Measurements from ENCODE around the gene ERLEC1. TPM values are rescaled to one million over a fixed set of nuclear protein-coding genes. Genes with fewer than 3 reads are reported as not detected.
A peak's percentile ranks its signal among the peaks of the same experiment; 100 is the strongest.
"Not testable (repeated sequence)": the region's sequence is repeated elsewhere in the genome, so short reads cannot be mapped to it uniquely, and the experiment has no call there.

ERLEC1 gene, protein sequence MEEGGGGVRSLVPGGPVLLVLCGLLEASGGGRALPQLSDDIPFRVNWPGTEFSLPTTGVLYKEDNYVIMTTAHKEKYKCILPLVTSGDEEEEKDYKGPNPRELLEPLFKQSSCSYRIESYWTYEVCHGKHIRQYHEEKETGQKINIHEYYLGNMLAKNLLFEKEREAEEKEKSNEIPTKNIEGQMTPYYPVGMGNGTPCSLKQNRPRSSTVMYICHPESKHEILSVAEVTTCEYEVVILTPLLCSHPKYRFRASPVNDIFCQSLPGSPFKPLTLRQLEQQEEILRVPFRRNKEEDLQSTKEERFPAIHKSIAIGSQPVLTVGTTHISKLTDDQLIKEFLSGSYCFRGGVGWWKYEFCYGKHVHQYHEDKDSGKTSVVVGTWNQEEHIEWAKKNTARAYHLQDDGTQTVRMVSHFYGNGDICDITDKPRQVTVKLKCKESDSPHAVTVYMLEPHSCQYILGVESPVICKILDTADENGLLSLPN
- total RNA-seq, result 57.4 and 89.5 TPM in 2 replicates

DNA sequence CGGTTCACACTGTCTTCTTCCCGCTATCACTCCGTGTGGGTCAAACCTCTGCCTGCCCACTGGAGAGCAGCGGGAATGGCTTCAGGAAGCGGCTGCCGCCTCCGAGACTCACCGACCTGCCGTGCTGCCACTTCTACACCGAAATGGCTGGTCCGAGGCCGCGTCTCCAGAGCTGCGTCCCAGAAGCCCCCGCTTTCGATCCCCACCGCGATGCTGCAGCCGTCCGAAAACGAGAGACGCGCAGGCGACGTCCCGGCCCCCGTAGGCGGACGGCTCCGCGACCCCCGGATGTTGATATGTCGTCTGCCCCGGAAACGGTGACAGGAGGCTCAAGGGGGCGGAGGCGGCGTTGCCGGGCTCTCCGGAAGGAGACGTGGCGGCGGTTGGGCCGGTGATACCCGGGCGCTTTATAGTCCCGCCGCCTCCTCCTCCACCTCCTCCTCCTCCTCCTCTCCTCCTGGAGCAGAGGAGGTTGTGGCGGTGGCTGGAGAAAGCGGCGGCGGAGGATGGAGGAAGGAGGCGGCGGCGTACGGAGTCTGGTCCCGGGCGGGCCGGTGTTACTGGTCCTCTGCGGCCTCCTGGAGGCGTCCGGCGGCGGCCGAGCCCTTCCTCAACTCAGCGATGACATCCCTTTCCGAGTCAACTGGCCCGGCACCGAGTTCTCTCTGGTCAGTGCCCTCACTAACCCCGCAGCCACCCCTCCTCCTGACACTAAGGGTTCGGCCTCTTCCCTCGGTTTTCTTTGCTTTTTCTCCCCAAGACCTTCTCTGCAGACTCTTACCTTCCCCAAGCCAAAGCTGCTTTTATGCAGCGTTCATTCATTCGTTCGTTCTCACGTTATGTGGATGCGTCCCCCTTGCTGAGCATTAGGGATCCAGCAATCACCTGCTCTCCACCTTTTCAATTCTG lies at the start of gene ERLEC1, which contains the start of gene ASB3:
Gene ERLEC1, plus strand, starts transcription at position 340 of the 909 bp plus-strand sequence. Its CDS starts 167 bp downstream, at position 507.
Gene ASB3, minus strand, starts transcription at position 249 of the 909 bp plus-strand sequence. CDS start 21,381 bp downstream, outside the sequence.
- DNase-seq (ENCODE audit: extremely low read depth, low read depth, low spot score), result no peak

DNA sequence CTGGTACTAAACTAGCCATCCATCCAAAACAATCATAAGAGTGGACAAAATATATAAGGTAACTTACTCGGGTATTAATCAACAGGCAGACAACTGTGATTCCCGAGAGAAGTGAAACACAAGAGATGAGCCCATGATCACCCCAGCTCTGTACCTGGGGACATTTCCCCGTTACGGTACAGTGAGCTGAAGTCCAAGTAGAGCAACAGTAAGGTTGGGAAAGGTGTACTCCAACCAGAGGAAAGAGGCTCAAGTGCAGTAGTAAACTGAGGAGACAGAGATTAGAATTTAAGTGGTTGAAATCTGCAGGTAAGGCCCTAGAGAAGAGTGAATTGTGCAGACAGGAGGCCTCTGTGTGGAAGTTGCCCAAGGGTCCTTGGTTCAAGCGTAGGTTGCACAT lies 49.8 kb upstream of the ERLEC1 start:
- DNase-seq (ENCODE audit: extremely low read depth, low read depth, low spot score), result no peak

DNA sequence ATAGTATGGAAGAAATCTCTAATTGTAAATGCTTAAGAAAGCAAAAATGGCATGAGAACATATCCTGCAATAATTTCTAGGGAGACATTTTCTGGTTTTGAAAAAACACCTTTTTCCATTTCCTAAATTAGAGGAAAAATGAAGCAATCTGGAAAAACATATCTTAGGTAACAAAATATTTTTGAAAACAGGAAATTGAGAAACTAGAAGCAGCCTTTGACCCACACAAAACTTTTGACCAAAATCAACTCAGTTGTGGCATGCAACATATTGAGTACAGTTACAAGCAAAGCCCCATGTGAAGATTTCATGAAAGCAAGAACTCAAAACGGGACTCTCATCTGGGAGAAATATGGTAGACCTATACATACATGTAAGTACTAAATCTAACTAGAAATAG lies 47.8 kb upstream of the ERLEC1 start:
- no peak for DNase-seq (ENCODE audit: extremely low read depth, low read depth, low spot score)

DNA sequence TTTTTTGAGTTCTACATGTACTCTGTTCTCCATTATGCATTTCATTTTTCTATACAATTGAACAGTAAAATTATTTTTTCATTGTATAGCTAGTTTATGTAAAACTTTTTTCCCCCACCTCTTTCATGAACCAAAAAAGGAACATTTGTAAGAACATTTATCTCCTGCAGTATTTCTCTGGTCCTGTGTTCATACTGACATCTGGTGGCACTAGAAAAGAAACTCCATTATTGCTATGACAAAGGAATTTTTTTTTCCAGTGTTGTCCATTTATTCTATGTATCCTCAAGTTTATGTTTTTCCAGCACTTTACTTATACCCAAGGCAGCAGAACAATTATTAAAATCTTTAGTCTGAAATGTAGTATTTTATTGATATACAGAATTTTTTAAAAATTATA lies 46.7 kb upstream of the ERLEC1 start:
- DNase-seq (ENCODE audit: extremely low read depth, low read depth, low spot score), result no peak

DNA sequence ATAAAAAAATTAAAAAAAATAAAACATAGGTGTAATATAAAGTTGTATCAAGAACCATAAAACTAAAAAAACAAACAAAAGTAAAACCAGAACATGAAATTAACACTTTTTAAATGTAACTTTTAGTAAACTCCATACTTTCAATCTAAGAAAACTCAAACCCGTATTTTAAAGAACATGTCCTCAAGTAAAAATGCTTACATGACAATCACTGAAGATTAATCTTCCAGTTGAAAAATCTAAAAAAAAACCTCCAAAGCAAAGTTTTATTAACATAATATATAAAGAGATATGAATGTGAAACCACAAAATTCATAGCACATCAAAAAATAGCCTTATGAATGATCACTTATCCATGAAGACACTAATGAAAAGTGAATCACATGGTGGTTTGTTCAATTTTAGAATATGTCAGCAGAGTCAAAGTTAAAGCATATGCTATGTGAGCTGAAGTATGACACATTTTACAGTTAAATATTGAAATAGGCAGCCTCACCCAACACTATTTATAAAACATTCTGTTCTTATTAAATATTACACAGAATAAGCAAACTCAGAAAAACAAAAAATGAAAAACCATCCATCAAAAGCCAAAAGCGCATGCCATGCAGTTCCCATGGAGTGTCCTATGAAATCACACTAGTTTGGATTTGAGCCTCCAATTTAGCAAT lies 42.3 kb upstream of the ERLEC1 start:
- DNase-seq (ENCODE audit: extremely low read depth, low read depth, low spot score), result no peak

DNA sequence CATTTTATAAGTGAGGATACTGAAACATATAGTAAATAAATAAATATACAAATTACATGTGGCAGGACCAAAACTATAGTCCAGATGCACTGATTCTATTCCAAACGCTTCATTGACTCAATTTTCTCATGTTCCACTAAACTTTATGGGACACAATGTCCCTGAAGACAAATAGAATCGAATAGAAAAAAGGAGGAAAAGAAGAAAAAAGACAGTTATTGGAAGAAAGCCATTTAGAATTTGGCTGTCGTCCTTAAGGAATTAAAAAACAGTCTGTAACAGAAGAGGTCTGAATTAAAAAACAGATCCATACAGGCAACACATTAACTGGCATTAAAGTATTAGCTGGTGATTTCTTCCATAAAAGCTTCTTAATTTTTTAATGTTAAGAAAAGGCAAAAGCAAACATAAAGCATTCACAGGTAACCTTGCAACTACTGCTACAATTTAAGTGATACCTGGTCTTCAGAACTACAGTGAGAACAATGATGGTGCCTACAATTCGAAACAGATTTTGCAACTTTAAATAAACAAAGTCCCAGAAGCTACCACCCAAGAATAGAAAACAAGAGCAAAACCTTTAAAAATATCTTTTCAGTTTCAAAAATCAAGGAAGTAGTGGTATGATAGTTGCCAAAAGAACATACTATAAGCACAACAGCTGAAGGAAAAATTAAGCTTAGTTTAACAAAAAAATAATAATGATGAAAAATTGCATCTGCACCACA lies 36.6 kb upstream of the ERLEC1 start:
- DNase-seq (ENCODE audit: extremely low read depth, low read depth, low spot score), result no peak

DNA sequence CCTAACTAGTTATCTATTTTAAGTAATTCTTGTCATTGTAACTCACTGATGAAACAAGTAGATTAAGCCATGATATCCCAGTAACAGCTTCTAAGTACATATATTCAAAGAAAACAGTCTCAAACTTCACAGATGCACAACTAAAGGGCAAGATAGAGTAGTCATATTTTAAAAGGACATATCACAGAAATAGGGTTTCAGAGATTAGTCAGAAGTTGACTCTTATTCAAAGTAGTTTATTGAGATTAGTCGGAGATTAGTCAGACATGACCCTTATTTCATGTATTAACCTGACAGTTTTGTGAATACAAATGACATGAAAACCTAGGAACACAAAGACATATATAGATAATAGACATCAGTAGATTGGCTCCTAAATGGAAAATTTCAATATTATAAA lies 35.1 kb upstream of the ERLEC1 start:
- DNase-seq (ENCODE audit: extremely low read depth, low read depth, low spot score), result no peak

DNA sequence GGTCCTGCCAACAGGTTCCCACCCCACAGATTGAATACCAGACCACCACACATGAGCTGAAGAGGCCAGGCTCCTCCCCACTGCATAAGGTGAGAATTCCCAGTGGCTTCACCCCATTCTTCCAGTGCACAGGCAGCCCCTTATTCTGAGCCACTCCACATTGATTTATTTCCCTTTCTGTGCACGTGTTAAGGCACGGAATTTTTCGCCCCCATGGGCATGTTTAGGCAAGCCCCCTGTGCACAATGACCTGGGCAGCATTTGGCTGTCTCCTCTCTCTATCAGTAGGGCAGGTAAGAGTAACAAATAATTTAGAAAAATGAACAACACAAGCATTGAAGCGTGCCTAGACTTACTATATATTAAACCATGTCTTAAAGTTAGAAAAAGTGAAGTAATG lies 34.5 kb upstream of the ERLEC1 start:
- DNase-seq (ENCODE audit: extremely low read depth, low read depth, low spot score), result no peak

DNA sequence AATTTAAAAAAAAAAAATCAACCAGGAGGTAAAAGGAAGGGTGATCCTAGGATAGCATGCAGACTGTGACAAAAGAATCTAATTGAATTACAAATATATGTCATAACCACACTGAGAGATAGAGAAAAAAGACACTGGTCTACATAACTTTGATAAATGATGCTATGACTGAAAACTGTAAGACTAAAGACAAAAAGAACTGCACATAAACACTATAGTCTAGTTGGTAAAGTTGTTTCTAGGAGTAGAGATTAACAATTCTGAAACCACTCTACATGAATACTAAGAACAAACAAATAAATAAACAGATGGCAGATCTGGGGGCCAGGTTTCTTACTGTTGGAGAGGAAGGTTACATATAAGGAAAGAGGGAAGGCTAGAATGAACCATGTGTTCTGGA lies 33.8 kb upstream of the ERLEC1 start:
- no peak for DNase-seq (ENCODE audit: extremely low read depth, low read depth, low spot score)

DNA sequence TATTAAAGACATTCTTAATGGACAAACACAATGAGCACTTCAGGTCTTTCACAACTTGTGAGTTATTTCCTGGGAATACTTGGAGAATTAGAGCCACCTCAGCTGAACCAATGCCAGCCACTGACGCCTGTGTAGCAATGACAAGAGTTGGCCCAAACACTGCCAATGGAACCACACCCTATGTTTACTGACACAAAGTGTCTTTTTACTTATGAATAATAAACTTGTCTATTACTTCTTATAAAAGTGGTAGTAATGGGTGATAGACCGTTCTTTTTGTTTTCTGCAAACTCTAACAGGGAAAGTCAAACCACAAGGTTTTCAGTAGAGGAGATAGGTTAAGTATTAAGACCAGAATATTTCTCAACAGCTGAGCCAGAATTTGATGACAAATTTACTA lies 31.7 kb upstream of the ERLEC1 start:
- DNase-seq (ENCODE audit: extremely low read depth, low read depth, low spot score), result no peak

DNA sequence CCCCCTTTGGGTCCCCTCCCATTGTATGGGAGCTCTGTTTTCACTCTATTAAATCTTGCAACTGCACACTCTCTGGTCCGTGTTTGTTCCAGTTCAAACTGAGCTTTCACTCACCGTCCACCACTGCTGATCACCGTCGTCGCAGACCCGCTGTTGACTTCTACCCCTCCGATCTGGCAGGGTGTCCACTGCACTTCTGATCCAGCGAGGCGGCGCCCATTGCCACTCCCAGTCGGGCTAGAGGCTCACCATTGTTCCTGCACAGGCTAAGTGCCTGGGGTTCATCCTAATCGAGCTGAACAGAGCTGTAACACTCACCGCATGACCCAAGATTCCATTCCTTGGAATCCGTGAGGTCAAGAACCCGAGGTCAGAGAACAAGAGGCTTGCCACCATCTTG lies 30.2 kb upstream of the ERLEC1 start:
- no peak for DNase-seq (ENCODE audit: extremely low read depth, low read depth, low spot score)

DNA sequence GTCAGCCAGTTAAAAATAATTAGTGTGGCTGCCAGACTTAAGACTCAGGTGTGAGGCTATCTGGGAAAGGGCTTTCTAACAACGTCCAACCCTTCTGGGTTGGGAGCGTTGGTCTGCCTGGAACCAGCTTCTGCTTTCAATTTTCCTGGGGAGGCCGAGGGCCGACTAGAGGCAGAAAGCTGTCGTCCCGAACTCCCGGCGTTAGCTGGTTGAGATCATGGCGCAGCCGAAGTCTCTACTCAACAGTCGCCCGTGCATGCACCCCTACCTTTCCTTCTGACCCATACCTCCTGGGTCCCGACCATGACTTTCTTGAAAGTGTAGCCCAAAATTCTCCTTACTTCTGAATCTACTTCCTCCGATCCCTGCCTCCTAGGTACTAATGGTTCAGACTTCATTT lies 29.6 kb upstream of the ERLEC1 start:
- not testable (repeated sequence) for DNase-seq (ENCODE audit: extremely low read depth, low read depth, low spot score)

DNA sequence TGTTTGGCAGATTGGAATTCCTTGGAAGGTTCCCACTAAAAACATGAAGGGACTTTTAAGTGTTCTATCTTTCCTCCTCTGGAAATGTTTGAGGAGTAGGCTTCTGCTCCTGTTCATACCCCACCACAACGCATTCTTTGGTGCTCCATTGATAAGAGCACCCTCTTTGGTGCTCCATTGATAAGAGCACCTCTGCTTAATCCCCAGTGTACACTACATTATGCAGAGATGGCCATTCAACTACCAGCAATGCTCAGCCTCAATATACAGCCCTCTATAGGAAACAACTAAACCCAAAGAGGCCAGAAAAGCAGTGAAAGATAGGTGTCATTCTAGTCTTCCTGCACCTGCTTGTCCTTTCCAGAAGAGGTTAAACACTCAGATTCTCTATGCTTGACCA lies 21.1 kb upstream of the ERLEC1 start:
- no peak for DNase-seq (ENCODE audit: extremely low read depth, low read depth, low spot score)

DNA sequence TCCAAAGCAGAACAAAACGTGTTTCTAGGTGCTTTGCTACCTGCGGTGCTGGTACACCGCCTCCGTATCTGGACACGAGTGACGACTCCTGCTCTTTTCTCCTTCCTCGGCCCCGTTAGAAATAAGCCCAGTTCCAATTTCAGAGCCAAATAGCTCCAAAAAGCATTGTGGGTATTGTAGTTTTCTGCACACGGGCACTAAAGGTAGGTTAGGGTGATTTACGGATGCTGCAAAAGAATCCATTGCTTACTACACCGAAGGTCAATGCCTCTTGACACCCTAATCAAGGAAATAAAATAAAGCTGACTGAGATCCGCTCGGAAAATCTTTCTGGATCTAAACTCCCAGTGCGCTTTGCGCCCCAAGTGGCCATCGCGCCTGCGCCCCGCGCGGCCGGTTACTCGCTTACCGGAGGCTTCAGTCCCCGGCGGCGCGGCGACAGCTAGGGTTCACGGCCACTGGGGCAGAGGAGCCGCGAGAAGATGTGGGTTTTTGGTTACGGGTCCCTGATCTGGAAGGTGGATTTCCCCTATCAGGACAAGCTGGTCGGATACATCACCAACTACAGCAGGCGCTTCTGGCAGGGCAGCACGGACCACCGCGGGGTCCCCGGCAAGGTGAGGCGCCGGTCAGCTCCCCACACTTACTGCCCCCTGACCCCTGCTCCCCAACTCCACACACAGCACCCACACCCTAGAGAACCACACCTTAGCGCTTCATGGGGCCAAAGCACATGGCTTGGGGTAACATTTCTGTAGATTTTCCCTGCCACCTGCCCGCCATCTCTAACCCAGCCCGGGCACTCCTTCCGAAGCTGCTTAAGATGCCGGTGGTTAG lies 19.2 kb upstream of the ERLEC1 start, which contains the start of gene CHAC2:
Gene CHAC2, plus strand, starts transcription at position 400 of the 837 bp plus-strand sequence. Its CDS starts 83 bp downstream, at position 483.
- peak; percentile 74 for DNase-seq (ENCODE audit: extremely low read depth, low read depth, low spot score)

DNA sequence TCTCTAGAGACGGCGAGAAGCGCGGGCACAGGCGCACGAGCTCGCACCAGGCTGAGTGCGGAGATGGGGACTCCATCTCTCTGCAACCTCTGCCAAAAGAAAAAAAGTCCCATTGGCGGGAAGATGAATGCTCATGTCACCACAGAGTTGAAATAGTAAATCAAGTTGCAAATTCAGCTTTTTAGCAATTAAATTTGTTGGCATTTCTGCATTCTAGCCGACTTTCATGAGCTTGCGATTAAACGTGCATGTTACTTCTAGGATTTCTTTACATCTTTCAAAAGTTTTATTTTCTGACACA lies 18.7 kb upstream of the ERLEC1 start:
- no peak for DNase-seq (ENCODE audit: extremely low read depth, low read depth, low spot score)

DNA sequence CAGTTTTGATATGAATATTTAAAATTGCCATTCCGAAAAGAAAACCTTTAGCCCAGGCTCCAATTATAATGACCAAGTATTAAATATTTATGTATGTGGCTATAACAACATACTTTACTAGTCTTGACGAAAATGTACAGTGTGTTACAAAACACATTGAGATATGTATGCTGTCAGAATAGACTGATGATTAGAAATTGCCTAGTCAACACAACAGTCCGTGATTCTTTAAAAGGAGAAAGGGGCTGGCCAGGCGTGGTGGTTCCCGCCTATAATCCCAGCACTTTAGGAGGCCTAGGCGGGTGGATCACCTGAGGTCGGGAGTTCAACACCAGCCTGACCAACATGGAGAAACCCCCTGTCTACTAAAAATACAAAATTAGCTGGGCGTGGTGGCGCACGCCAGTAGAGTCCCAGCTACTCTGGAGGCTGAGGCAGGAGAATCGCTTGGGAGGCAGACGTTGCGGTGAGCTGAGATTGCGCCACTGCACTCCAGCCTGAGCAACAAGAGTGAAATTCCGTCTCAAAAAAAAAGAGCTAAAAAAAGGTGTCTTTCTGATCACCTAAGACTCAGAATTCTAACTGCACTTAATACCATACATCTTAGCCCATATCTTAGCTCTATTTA lies 17.4 kb upstream of the ERLEC1 start:
- no peak for DNase-seq (ENCODE audit: extremely low read depth, low read depth, low spot score)

DNA sequence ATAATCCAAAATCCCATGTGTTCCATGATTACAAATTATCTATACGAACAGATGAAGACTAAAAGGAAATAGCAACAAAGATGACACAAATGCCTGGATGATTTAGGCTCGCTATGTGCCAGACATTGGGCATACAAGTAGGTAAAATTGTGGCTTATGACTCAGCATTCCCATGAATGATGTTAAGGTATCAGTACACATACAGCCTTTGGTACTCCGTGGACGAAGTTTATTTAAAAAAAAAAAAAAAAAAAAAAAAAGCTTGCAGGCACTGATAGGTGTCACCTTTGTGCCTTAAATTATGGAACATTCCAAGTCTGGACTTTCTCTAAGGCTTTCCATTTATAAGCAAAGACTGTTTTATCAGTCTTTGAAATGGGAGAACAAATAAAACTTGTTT lies 16.6 kb upstream of the ERLEC1 start:
- no peak for DNase-seq (ENCODE audit: extremely low read depth, low read depth, low spot score)

DNA sequence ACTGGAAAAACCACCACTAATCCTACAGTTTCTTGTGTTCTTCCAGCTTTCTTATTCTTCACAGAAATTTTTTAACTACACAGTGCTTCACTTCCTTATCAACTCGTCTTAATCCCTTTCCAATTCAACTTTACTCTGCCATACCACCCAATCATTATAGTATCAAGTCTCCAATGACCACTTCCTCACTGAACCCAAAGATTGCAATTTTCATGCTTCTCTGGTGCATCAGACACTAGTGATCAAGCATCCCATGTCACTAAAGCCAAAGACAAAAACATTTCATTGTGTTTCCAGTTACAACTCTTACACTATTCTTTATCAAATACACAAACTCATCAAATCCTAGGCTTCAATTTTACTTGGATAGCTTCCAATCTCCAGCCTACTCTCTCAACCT lies 9.7 kb upstream of the ERLEC1 start:
- DNase-seq (ENCODE audit: extremely low read depth, low read depth, low spot score), result no peak

DNA sequence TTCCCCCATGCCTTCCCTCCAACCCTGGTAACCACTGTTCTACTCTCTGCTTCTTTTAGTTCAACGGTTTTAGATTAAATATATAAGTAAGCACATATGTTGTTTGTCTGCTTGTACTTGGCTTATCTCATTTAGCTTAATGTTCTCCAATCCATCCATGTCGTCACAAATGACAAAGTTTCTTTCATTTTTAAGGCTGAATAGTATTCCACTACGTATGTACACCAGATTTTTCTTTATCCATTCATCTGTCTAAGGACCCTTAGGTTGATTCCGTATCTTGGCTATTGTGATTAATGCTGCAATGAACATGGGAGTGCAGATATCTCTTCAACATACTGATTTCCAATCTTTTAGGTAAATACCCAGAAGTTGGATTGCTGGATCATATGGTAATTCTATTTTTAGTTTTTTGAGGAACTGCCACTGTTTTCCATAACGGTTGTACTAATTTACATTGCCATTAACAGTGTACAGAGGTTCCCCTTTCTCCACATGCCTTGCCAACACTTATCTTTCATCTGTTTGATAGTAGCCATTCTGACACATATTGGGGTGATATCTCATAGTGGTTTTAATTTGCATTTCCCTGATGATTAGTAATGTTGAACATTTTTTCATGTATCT lies 8.2 kb upstream of the ERLEC1 start:
- no peak for DNase-seq (ENCODE audit: extremely low read depth, low read depth, low spot score)

Measured in glomerular endothelial cell (primary cell).